Mucosa of descending colon (tissue), 3 donors: ENCODE measurements around the gene ZNF737. TPM values are rescaled to one million over a fixed set of nuclear protein-coding genes. Genes with fewer than 3 reads are reported as not detected.
"Not testable (repeated sequence)": the region's sequence is repeated elsewhere in the genome, so short reads cannot be mapped to it uniquely, and the experiment has no call there.

ENCODE experiments used
- ATAC-seq: fragments of 200-7000 bp; cut with Tn5 transposase; one replicate; pipeline ENCODE4 v1.9.1; 2020; ENCODE audit warnings: mild to moderate bottlenecking, moderate library complexity
- DNase-seq, 3 donors: peaks; one replicate each; pipeline ENCODE4 v3.0.0-alpha.2; 2020
- H3K36me3 ChIP-seq: fragments of 200-600 bp; one replicate; pipeline ENCODE4 v1.8.0; 2021; ENCODE audit warnings: low read depth, mild to moderate bottlenecking
- H3K4me1 ChIP-seq: fragments of 200-600 bp; one replicate; pipeline ENCODE4 v1.8.0; 2021; ENCODE audit warnings: low read depth, mild to moderate bottlenecking
- H3K4me3 ChIP-seq: fragments of 200-600 bp; one replicate; pipeline ENCODE4 v1.8.0; 2021; ENCODE audit warnings: mild to moderate bottlenecking
- H3K9me3 ChIP-seq: fragments of 200-600 bp; one replicate; pipeline ENCODE4 v1.8.0; 2021; ENCODE audit warnings: mild to moderate bottlenecking
- CTCF ChIP-seq: fragments of 200-600 bp; IDR thresholded peaks from one replicate; pipeline ENCODE4 v1.8.0; 2022; ENCODE audit warnings: antibody characterized with exemption, mild to moderate bottlenecking
- intact Hi-C, 2 donors: fragments of 100-400 bp; cut with DNase I in 1 of 2; cut with micrococcal nuclease in 1 of 2; formaldehyde crosslinking; loops; one replicate each; pipeline versions ENCODE4 v1.11.0 to v1.11.1; 2022; cut with DNase I, micrococcal nuclease
- total RNA-seq, 3 donors: library from RNA; stranded (reverse); fragmentation: NEBNext Ultra II Directional in 2 of 3; extraction: Animal tissue kit (Norgen Biotek cat#: 25700) in 2 of 3; gene quantifications; one replicate each; pipeline versions ENCODE4 v1.2.1 to v1.2.4, GENCODE V29; 2021 to 2023
- donor health status: DM: no; HTN: no; CAD: no; lungs with moderate emphysema.
- donor health status: DM: no; HTN: no; CAD: no.
- donor health status: DM: no; HTN: yes; CAD: no.

ZNF737 gene
- total RNA-seq, 3 donors from 2014 or later: 9.5 to 16.0 (median 11.2) TPM

DNA sequence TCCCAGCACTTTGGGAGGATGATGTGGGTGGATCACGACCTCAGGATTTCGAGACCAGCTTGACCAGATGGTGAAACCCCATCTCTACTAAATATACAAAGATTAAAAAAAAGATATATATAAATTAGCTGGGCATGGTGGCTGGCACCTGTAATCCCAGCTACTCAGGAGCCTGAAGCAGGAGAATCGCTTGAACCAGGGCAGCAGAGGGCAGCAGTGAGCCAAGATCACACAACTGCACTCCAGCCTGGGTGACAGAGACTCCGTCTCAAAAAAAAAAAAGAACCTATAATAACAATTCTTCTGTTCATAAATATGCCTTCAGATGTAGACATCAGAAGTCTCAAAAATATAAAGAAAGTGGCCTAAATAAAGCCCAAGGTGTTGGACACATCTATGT is 7.6 kb downstream of the ZNF737 start:
- Histone ChIP-seq H3K9me3 (peaks cover 94% of the 10 kb centered on the region), H3K4me1 (no peaks in the 10 kb centered on the region), H3K36me3 (no peaks in the 10 kb centered on the region), H3K4me3 (no peak overlapping the region)
- no peak for TF ChIP-seq CTCF
- ATAC-seq (no peak), DNase-seq (no peak)
- intact Hi-C loops: no loop called here

GRCh38 chr19:20544667-20545333 is 20.8 kb downstream of the ZNF737 start:
- ATAC-seq, H3K4me1 ChIP-seq, DNase-seq, H3K4me3 ChIP-seq, intact Hi-C loops: not testable (repeated sequence)
- peaks cover 14% of the 10 kb centered on the region for H3K36me3 ChIP-seq
- peaks cover 100% of the 10 kb centered on the region for H3K9me3 ChIP-seq

DNA sequence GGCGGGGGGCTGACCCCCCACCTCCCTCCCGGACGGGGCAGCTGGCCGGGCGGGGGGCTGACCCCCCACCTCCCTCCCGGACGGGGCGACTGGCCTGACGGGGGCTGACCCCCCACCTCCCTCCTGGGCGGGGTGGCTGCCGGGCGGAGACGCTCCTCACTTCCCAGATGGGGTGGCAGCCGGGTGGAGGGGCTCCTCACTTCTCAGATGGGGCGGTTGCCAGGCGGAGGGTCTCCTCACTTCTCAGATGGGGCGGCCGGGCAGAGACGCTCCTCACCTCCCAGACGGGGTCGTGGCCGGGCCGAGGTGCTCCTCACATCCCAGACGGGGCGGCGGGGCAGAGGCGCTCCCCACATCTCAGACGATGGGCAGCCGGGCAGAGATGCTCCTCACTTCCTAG is 35.3 kb downstream of the ZNF737 start:
- ATAC-seq, intact Hi-C loops, H3K4me1 ChIP-seq, H3K36me3 ChIP-seq, DNase-seq, H3K4me3 ChIP-seq: not testable (repeated sequence)
- peaks cover 69% of the 10 kb centered on the region for H3K9me3 ChIP-seq

- Histone ChIP-seq H3K4me3 (no peak overlapping the region), H3K9me3 (peaks cover 33% of the 10 kb centered on the region), H3K4me1 (no peaks in the 10 kb centered on the region), H3K36me3 (no peaks in the 10 kb centered on the region)
- DNase-seq: no peak
- no peak for TF ChIP-seq CTCF
- intact Hi-C loops: no loop called here
- ATAC-seq: no peak
Observed at GRCh38 chr19:20513189-20513904, 52.2 kb downstream of the ZNF737 start.

- TF ChIP-seq CTCF: no peak
Observed at GRCh38 chr19:20503476-20503875, 62.1 kb downstream of the ZNF737 start.

More at GRCh38 chr19:20503476-20503875, 62.1 kb downstream of the ZNF737 start:
- intact Hi-C loops: no loop called here
- no peaks in the 10 kb centered on the region for H3K4me1 ChIP-seq
- DNase-seq (no peak), ATAC-seq (no peak)
- no peak overlapping the region for H3K4me3 ChIP-seq
- no peaks in the 10 kb centered on the region for H3K36me3 ChIP-seq
- peaks cover 41% of the 10 kb centered on the region for H3K9me3 ChIP-seq

Other genes with a start within 250 kb of the ZNF737 start
- 10 to 100 TPM in 1 of 3 donors, 1 to 10 TPM in 2; 1.3 to 12.2 (median 4.4) TPM for gene ZNF626, start 95.8 kb upstream of the ZNF737 start, total RNA-seq
- 1 to 10 TPM; 5.1 to 6.2 (median 5.7) TPM for gene ZNF66, start 210.5 kb upstream of the ZNF737 start, total RNA-seq